ENCODE data around the gene WNT2B.
A peak's percentile ranks its signal among the peaks of the same experiment; 100 is the strongest.

WNT2B gene

DNA sequence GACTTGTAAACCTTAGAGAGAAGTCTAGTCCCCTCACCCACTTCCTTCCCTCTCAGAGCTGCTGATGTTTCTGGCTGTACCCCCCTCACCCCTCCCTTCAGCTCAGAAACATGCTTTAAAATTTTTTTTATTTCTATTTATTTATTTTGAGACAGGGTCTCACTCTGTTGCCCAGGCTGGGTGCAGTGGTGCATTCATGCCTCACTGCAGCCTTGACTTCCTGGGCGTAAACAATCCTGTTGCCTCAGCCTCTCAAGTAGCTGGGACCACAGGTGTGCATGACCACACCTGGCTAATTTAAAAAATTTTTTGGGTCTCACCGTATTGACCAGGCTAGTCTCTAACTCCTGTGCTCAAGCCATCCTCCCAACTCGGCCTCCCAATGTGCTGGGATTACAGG is 2.9 kb upstream of the WNT2B start:
- H3K36me3 ChIP-seq (ENCODE audit: insufficient read depth, low read length), result no peaks in the 10 kb centered on the region
- peaks cover 18 to 49% of the 10 kb centered on the region in 2 donors for H3K27me3 ChIP-seq (ENCODE audit: control insufficient read depth in 1 of 2, insufficient read depth in 2 of 2, low read length in 2 of 2)
- H3K9me3 ChIP-seq (ENCODE audit: low read length), result no peaks in the 10 kb centered on the region

DNA sequence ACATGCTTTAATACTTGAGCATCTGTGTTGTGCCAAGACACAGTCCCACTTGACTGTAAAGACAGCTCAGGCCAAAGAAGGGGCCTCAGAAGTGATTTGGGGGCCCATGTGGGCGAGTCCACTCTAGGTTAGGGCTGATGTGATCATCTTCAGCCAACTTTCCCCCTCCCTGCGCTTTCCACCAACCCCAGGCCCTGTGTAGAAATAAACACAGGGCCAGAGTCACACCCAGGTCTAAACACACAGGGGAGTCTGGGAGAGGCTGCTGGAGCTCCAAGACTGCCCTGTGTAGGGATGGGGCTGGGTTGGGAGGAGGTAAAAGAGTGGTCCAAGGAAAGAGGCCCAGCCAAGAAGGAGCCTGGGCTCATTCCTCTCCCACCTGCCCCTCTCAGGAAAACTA is 2.5 kb upstream of the WNT2B start:
- H3K27ac ChIP-seq (ENCODE audit: low read depth, low read length), result no peak overlapping the region
- H3K4me1 ChIP-seq (ENCODE audit: insufficient read depth, low read length), result peaks cover 16% of the 10 kb centered on the region

More for the DNA sequence above, 2.9 kb upstream of the WNT2B start:
- Histone ChIP-seq H3K4me1 (ENCODE audit: insufficient read depth, low read length) (peaks cover 17% of the 10 kb centered on the region), H3K4me3 (ENCODE audit: low read depth in 1 of 2, low read length in 2 of 2) (no peak overlapping the region), H3K9ac (ENCODE audit: low read length) (no peak overlapping the region), H3K27ac (ENCODE audit: low read depth, low read length) (no peak overlapping the region)

DNA sequence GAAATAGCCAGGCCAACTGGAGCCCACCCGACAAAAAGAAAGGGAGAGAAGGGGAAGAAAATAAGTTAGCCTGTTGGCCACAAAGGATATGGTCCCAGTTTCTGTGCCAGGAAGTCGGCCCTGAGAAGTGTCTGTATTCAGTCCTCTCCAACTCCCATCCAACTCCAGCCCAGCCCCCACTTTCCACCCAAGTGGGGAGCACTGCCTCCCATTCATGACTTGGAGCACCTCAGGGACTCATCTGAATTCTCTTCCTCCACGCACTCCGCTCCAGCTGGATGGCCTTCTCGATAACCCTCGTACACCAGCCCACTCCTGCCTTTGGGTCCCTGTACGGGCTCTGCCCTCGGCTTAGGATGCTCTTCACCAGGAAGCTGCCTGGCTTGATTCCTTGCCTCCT is 2.0 kb upstream of the WNT2B start:
- Histone ChIP-seq H3K36me3 (ENCODE audit: insufficient read depth, low read length) (no peaks in the 10 kb centered on the region), H3K4me3 (ENCODE audit: low read depth in 1 of 2, low read length in 2 of 2) (no peak overlapping the region), H3K4me1 (ENCODE audit: insufficient read depth, low read length) (peaks cover 11% of the 10 kb centered on the region), H3K9me3 (ENCODE audit: low read length) (no peaks in the 10 kb centered on the region), H3K27ac (ENCODE audit: low read depth, low read length) (no peak overlapping the region), H3K27me3 (ENCODE audit: control insufficient read depth in 1 of 2, insufficient read depth in 2 of 2, low read length in 2 of 2) (peaks cover 18 to 49% of the 10 kb centered on the region in 2 donors), H3K9ac (ENCODE audit: low read length) (no peak overlapping the region)

More for the DNA sequence above, 2.5 kb upstream of the WNT2B start:
- Histone ChIP-seq H3K36me3 (ENCODE audit: insufficient read depth, low read length) (no peaks in the 10 kb centered on the region), H3K9ac (ENCODE audit: low read length) (no peak overlapping the region), H3K4me3 (ENCODE audit: low read depth in 1 of 2, low read length in 2 of 2) (no peak overlapping the region), H3K27me3 (ENCODE audit: control insufficient read depth in 1 of 2, insufficient read depth in 2 of 2, low read length in 2 of 2) (peaks cover 18 to 49% of the 10 kb centered on the region in 2 donors), H3K9me3 (ENCODE audit: low read length) (no peaks in the 10 kb centered on the region)

DNA sequence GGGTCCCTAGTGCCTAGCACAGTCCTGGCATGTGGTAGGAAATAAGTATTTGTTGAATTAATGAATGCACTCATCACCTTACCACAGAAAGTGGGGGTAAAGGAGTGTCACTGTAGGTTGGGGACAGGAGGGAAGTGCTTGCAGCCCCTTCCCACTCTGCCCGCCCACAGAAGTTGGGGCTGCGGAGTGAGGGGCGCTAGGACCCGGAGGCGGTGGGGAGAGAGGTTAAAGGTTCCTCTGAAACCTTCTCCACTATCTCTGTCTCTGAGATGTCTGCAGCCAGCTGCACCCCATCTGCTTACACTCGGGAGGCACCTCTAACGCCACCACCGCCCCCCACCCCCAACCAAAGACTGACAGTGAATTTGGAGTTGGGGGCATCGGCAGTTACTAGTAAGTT is 1.4 kb upstream of the WNT2B start:
- H3K27me3 ChIP-seq (ENCODE audit: control insufficient read depth in 1 of 2, insufficient read depth in 2 of 2, low read length in 2 of 2), result peaks cover 18 to 45% of the 10 kb centered on the region in 2 donors
- no peaks in the 10 kb centered on the region for H3K9me3 ChIP-seq (ENCODE audit: low read length)
- peaks cover 11% of the 10 kb centered on the region for H3K4me1 ChIP-seq (ENCODE audit: insufficient read depth, low read length)
- H3K4me3 ChIP-seq (ENCODE audit: low read depth in 1 of 2, low read length in 2 of 2), result no peak overlapping the region
- H3K27ac ChIP-seq (ENCODE audit: low read depth, low read length), result no peak overlapping the region
- H3K36me3 ChIP-seq (ENCODE audit: insufficient read depth, low read length), result no peaks in the 10 kb centered on the region
- no peak overlapping the region for H3K9ac ChIP-seq (ENCODE audit: low read length)

DNA sequence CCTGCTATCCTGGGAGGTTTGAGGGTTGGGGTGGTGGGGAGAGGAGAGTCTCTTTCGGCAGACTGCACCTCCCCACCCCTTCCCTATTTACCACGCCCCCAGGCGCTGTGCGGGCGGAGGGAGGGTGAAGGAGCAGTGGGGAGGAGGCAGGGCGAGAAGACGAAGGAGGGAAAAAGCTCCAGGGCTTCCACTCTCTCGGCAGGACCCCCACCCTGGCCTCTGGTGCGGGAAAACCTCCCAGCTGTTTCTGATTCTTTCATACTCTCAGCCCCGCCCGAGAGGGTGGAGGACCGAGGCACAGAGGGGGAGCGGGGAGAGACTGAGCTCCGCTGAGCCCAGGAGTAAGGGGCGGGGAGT is 866 bp upstream of the WNT2B start:
- peaks cover 18 to 39% of the 10 kb centered on the region in 2 donors for H3K27me3 ChIP-seq (ENCODE audit: control insufficient read depth in 1 of 2, insufficient read depth in 2 of 2, low read length in 2 of 2)
- peaks cover 11% of the 10 kb centered on the region for H3K4me1 ChIP-seq (ENCODE audit: insufficient read depth, low read length)
- H3K4me3 ChIP-seq (ENCODE audit: low read depth in 1 of 2, low read length in 2 of 2), result peak overlapping the region; percentile 48 to 54
- no peak overlapping the region for H3K27ac ChIP-seq (ENCODE audit: low read depth, low read length)
- H3K9ac ChIP-seq (ENCODE audit: low read length), result no peak overlapping the region
- H3K9me3 ChIP-seq (ENCODE audit: low read length), result no peaks in the 10 kb centered on the region
- no peaks in the 10 kb centered on the region for H3K36me3 ChIP-seq (ENCODE audit: insufficient read depth, low read length)

DNA sequence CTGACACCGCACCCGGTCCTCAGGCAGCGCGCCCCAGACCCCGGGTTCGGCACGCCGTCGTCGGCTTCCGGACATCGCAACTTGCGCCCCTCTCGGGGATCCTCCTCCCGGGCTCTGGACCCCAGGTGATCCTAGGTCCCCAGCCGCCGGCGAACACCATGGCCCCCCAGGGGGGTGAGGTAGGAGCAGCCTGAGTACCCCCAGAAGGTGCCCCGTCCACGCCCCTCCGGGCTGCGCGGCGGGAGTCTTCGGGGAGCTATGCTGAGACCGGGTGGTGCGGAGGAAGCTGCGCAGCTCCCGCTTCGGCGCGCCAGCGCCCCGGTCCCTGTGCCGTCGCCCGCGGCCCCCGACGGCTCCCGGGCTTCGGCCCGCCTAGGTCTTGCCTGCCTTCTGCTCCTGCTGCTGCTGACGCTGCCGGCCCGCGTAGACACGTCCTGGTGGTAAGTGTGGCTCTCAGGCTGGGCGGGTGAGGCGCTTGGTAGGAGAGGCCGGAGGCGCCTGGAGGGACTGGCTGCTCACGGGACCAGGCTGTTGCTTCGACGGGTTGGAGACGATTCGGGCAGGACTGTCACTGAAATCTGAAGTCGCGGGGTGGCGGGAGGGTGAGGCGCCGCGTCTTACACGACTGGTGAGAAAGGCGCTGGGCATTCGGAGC is 367 bp downstream of the WNT2B start:
- Histone ChIP-seq H3K36me3 (ENCODE audit: insufficient read depth, low read length) (no peaks in the 10 kb centered on the region), H3K27ac (ENCODE audit: low read depth, low read length) (no peak overlapping the region), H3K27me3 (ENCODE audit: control insufficient read depth in 1 of 2, insufficient read depth in 2 of 2, low read length in 2 of 2) (peaks cover 18 to 35% of the 10 kb centered on the region in 2 donors), H3K4me3 (ENCODE audit: low read depth in 1 of 2, low read length in 2 of 2) (peak overlapping the region; percentile 48 to 54), H3K9me3 (ENCODE audit: low read length) (no peaks in the 10 kb centered on the region), H3K4me1 (ENCODE audit: insufficient read depth, low read length) (peaks cover 11% of the 10 kb centered on the region), H3K9ac (ENCODE audit: low read length) (no peak overlapping the region)

DNA sequence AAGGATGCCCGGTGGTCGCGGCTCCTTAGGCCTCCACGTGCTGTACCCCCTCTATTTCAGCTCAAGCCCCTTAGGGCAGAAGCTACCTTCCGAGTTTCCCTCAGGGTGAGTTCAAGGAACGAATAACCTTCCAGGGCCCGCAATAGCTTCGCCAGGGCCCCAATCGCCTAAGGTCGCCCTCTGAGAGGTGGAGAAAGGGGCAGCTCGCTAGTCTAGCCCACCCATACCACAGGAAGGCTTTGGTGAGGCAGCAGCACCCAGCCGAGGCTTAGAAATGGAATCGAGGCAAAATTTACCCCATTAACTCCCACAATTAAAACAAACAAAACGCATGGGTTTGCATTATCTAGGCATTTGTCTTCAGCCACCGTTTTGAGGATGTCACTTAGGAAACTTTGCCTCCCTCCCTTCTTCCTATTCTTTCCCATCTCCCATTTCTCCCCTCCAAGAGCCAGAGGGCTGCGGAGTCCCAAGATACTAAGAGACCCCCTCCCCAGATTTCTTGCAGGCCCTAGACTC is 954 bp downstream of the WNT2B start:
- no peaks in the 10 kb centered on the region for H3K9me3 ChIP-seq (ENCODE audit: low read length)
- H3K4me3 ChIP-seq (ENCODE audit: low read depth in 1 of 2, low read length in 2 of 2), result no peak overlapping the region
- no peaks in the 10 kb centered on the region for H3K36me3 ChIP-seq (ENCODE audit: insufficient read depth, low read length)
- H3K27me3 ChIP-seq (ENCODE audit: control insufficient read depth in 1 of 2, insufficient read depth in 2 of 2, low read length in 2 of 2), result peaks cover 18 to 35% of the 10 kb centered on the region in 2 donors
- no peak overlapping the region for H3K27ac ChIP-seq (ENCODE audit: low read depth, low read length)
- H3K4me1 ChIP-seq (ENCODE audit: insufficient read depth, low read length), result peaks cover 11% of the 10 kb centered on the region
- no peak overlapping the region for H3K9ac ChIP-seq (ENCODE audit: low read length)

DNA sequence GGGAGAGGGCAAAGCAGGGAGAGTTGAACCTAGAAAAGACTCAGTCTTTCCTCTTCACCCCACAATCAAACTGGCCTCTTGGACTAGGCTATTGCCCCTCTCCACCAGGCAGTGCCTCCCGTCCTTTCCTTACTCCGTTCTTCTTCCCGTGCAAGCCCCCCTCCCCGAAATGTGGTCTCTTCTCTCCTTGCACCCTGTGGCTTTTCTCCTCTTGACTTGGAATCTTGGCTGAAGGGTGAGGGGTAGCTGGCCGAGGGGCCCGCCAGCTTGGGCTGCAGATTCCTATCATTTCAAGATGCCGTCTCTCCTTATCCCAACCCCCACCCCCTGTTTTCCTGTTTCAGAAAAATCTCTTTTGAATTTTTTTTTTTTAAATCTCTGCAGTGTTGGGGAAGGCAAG is 1.6 kb downstream of the WNT2B start:
- Histone ChIP-seq H3K27me3 (ENCODE audit: control insufficient read depth in 1 of 2, insufficient read depth in 2 of 2, low read length in 2 of 2) (peaks cover 18 to 35% of the 10 kb centered on the region in 2 donors), H3K9ac (ENCODE audit: low read length) (no peak overlapping the region), H3K4me3 (ENCODE audit: low read depth in 1 of 2, low read length in 2 of 2) (no peak overlapping the region), H3K4me1 (ENCODE audit: insufficient read depth, low read length) (peaks cover 11% of the 10 kb centered on the region), H3K9me3 (ENCODE audit: low read length) (no peaks in the 10 kb centered on the region), H3K36me3 (ENCODE audit: insufficient read depth, low read length) (no peaks in the 10 kb centered on the region), H3K27ac (ENCODE audit: low read depth, low read length) (no peak overlapping the region)

DNA sequence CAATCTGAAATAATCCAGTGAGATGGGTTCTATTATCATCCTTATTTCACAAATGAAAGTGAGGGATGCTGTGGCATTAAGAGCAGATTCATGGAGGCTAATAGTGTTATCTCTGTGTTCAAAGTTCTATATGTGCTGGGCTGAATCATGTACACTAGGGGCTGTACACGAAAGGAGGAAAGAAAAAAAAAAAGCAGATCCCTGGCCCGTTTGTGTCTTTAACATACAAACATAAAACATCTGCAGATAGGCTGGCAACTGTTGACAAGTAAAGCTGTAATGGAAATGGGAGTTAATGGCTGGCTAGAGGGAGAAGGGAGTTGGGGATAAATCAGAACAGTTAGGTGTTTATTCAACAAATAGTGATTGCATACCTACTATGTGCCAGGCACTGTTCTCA is 3.1 kb downstream of the WNT2B start:
- Histone ChIP-seq H3K9ac (ENCODE audit: low read length) (no peak overlapping the region), H3K4me1 (ENCODE audit: insufficient read depth, low read length) (peaks cover 11% of the 10 kb centered on the region), H3K27ac (ENCODE audit: low read depth, low read length) (no peak overlapping the region), H3K36me3 (ENCODE audit: insufficient read depth, low read length) (no peaks in the 10 kb centered on the region), H3K9me3 (ENCODE audit: low read length) (no peaks in the 10 kb centered on the region), H3K4me3 (ENCODE audit: low read depth in 1 of 2, low read length in 2 of 2) (no peak overlapping the region), H3K27me3 (ENCODE audit: control insufficient read depth in 1 of 2, insufficient read depth in 2 of 2, low read length in 2 of 2) (peaks cover 17 to 27% of the 10 kb centered on the region in 2 donors)

DNA sequence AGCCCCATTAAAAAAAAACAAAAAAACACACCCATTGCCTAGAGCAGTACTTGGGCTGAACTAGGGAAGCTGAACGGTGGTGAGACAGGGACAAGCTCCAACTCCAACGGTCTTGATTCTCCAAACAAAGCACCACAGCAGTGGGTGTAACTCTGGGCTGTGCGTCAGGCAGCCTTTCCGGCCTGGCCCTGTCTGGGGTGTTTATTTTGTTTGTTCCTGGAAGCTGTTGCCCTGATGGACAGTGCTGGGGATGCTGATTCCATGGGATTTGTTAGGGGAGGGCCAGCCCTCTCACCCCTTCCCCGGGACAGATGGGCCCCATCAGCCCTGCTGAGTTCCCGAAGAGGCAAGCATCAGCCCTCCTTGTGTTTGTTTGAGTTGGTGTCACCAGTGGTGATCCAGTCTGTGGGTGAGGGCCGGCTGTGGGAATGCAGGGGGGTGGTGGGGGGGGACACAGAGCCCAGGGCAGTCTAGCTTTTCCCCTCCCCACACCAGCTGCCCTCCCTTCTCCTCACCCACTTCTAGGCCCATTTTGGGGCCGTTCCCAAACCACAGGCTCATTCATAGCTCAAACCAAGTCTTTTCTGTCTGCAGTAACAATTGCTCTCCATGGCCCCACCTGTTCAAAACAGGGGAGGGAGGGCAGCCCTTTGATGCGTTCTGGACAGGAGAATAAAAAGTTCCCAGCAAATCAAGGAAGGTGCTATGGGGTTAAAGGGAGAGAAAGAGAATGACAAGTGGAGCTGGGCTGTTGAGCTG is 4.5 kb downstream of the WNT2B start:
- no peak overlapping the region for H3K9ac ChIP-seq (ENCODE audit: low read length)
- peaks cover 2% of the 10 kb centered on the region for H3K4me1 ChIP-seq (ENCODE audit: insufficient read depth, low read length)
- H3K36me3 ChIP-seq (ENCODE audit: insufficient read depth, low read length), result no peaks in the 10 kb centered on the region
- no peaks in the 10 kb centered on the region for H3K9me3 ChIP-seq (ENCODE audit: low read length)
- H3K27me3 ChIP-seq (ENCODE audit: control insufficient read depth in 1 of 2, insufficient read depth in 2 of 2, low read length in 2 of 2), result peaks cover 3 to 13% of the 10 kb centered on the region in 2 donors
- no peak overlapping the region for H3K27ac ChIP-seq (ENCODE audit: low read depth, low read length)
- no peak overlapping the region for H3K4me3 ChIP-seq (ENCODE audit: low read depth in 1 of 2, low read length in 2 of 2)

DNA sequence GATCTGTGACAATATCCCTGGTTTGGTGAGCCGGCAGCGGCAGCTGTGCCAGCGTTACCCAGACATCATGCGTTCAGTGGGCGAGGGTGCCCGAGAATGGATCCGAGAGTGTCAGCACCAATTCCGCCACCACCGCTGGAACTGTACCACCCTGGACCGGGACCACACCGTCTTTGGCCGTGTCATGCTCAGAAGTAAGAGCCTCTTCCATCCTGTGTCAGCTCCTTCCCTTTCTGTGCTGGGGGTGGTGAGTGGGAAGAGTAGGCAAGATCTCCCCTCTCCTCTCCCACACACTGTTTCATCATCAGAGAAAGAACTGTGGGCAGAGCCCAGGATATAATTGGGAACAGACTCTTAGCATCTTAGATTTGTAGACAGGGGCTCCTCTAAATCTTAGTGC is 6.1 kb downstream of the WNT2B start:
- Histone ChIP-seq H3K9me3 (ENCODE audit: low read length) (no peaks in the 10 kb centered on the region), H3K36me3 (ENCODE audit: insufficient read depth, low read length) (no peaks in the 10 kb centered on the region), H3K4me1 (ENCODE audit: insufficient read depth, low read length) (no peaks in the 10 kb centered on the region), H3K4me3 (ENCODE audit: low read depth in 1 of 2, low read length in 2 of 2) (no peak overlapping the region), H3K9ac (ENCODE audit: low read length) (no peak overlapping the region), H3K27ac (ENCODE audit: low read depth, low read length) (no peak overlapping the region), H3K27me3 (ENCODE audit: control insufficient read depth in 1 of 2, insufficient read depth in 2 of 2, low read length in 2 of 2) (no peaks in the 10 kb centered on the region)

All from muscle layer of colon (tissue), 2 donors.